ENCODE results near the gene LCP1. TPM values are rescaled to one million over a fixed set of nuclear protein-coding genes. Genes with fewer than 3 reads are reported as not detected.
"Not testable (repeated sequence)": the region's sequence is repeated elsewhere in the genome, so short reads cannot be mapped to it uniquely, and the experiment has no call there.

LCP1 gene
- total RNA-seq, 1 experiment from 2014 or later = 0.63 TPM

GRCh38 chr13:46169758-46170157 lies 12.2 kb downstream of the LCP1 start:
- H3K27me3 ChIP-seq = no peaks in the 10 kb centered on the region; the same call in 1 of the 2 replicates
- H3K36me3 ChIP-seq = no peaks in the 10 kb centered on the region
- DNase-seq = no peak
- no peak overlapping the region for H3K4me3 ChIP-seq
- H3K9me3 ChIP-seq = no peaks in the 10 kb centered on the region

GRCh38 chr13:46168783-46169182 lies 13.2 kb downstream of the LCP1 start:
- Histone ChIP-seq H3K27me3 (no peaks in the 10 kb centered on the region; the same call in 1 of the 2 replicates), H3K4me3 (no peak overlapping the region), H3K9me3 (no peaks in the 10 kb centered on the region), H3K36me3 (no peaks in the 10 kb centered on the region)
- no peak for DNase-seq

- H3K9me3 ChIP-seq = no peaks in the 10 kb centered on the region
- no peak for DNase-seq
- no peaks in the 10 kb centered on the region; the same call in 1 of the 2 replicates for H3K27me3 ChIP-seq
- no peaks in the 10 kb centered on the region for H3K36me3 ChIP-seq
- H3K4me3 ChIP-seq = no peak overlapping the region
Measured at GRCh38 chr13:46168341-46168740, 13.6 kb downstream of the LCP1 start.

- no peak for DNase-seq
- no peak overlapping the region for H3K4me3 ChIP-seq
- no peaks in the 10 kb centered on the region; the same call in 1 of the 2 replicates for H3K27me3 ChIP-seq
- no peaks in the 10 kb centered on the region for H3K36me3 ChIP-seq
- no peaks in the 10 kb centered on the region for H3K9me3 ChIP-seq
Measured at GRCh38 chr13:46166947-46167610, 14.9 kb downstream of the LCP1 start.

GRCh38 chr13:46166224-46166584 lies 15.8 kb downstream of the LCP1 start:
- no peaks in the 10 kb centered on the region for H3K36me3 ChIP-seq
- DNase-seq = no peak
- H3K27me3 ChIP-seq = no peaks in the 10 kb centered on the region; the same call in 1 of the 2 replicates
- no peaks in the 10 kb centered on the region for H3K9me3 ChIP-seq
- no peak overlapping the region for H3K4me3 ChIP-seq

- H3K4me3 ChIP-seq = no peak overlapping the region
- H3K36me3 ChIP-seq = no peaks in the 10 kb centered on the region
- H3K27me3 ChIP-seq = no peaks in the 10 kb centered on the region; the same call in 1 of the 2 replicates
- H3K9me3 ChIP-seq = no peaks in the 10 kb centered on the region
- no peak for DNase-seq
Measured at GRCh38 chr13:46165485-46166223, 16.3 kb downstream of the LCP1 start.

GRCh38 chr13:46164661-46165060 lies 17.3 kb downstream of the LCP1 start:
- Histone ChIP-seq H3K4me3 (no peak overlapping the region), H3K27me3 (no peaks in the 10 kb centered on the region; the same call in 1 of the 2 replicates), H3K36me3 (no peaks in the 10 kb centered on the region), H3K9me3 (no peaks in the 10 kb centered on the region)
- DNase-seq = no peak

GRCh38 chr13:46162741-46163140 lies 19.2 kb downstream of the LCP1 start:
- not testable (repeated sequence) for DNase-seq, H3K36me3 ChIP-seq, H3K4me3 ChIP-seq, H3K9me3 ChIP-seq, H3K27me3 ChIP-seq

GRCh38 chr13:46160471-46161066 lies 21.4 kb downstream of the LCP1 start:
- no peak for DNase-seq
- Histone ChIP-seq H3K4me3 (no peak overlapping the region), H3K36me3 (no peaks in the 10 kb centered on the region), H3K27me3 (no peaks in the 10 kb centered on the region), H3K9me3 (no peaks in the 10 kb centered on the region)

- Histone ChIP-seq H3K9me3 (no peaks in the 10 kb centered on the region), H3K4me3 (no peak overlapping the region), H3K27me3 (no peaks in the 10 kb centered on the region), H3K36me3 (no peaks in the 10 kb centered on the region)
- DNase-seq = no peak
Measured at GRCh38 chr13:46160065-46160464, 21.9 kb downstream of the LCP1 start.

- DNase-seq = no peak
- Histone ChIP-seq H3K9me3 (no peaks in the 10 kb centered on the region), H3K4me3 (no peak overlapping the region), H3K27me3 (no peaks in the 10 kb centered on the region), H3K36me3 (no peaks in the 10 kb centered on the region)
Measured at GRCh38 chr13:46158983-46159382, 23.0 kb downstream of the LCP1 start.

- no peak for DNase-seq
- H3K9me3 ChIP-seq = no peaks in the 10 kb centered on the region
- no peaks in the 10 kb centered on the region for H3K27me3 ChIP-seq
- H3K4me3 ChIP-seq = no peak overlapping the region
- no peaks in the 10 kb centered on the region for H3K36me3 ChIP-seq
Measured at GRCh38 chr13:46158222-46158621, 23.8 kb downstream of the LCP1 start.

GRCh38 chr13:46154136-46154801 lies 27.7 kb downstream of the LCP1 start:
- DNase-seq = no peak
- H3K36me3 ChIP-seq = no peaks in the 10 kb centered on the region
- H3K27me3 ChIP-seq = peaks cover 2% of the 10 kb centered on the region; the same call in 1 of the 2 replicates
- H3K4me3 ChIP-seq = no peak overlapping the region
- H3K9me3 ChIP-seq = no peaks in the 10 kb centered on the region

GRCh38 chr13:46152627-46153328 lies 29.2 kb downstream of the LCP1 start:
- Histone ChIP-seq H3K4me3 (no peak overlapping the region), H3K9me3 (no peaks in the 10 kb centered on the region), H3K36me3 (no peaks in the 10 kb centered on the region), H3K27me3 (peaks cover 4% of the 10 kb centered on the region; the same call in 1 of the 2 replicates)
- DNase-seq = no peak

GRCh38 chr13:46150134-46150693 lies 31.8 kb downstream of the LCP1 start:
- Histone ChIP-seq H3K9me3 (no peaks in the 10 kb centered on the region), H3K27me3 (peaks cover 4% of the 10 kb centered on the region; the same call in 1 of the 2 replicates), H3K4me3 (no peak overlapping the region), H3K36me3 (no peaks in the 10 kb centered on the region)
- no peak for DNase-seq
